Right hindlimb (tissue), 1 donor: Measurements from ENCODE around the gene FAM47E.

Experiments
- DNase-seq: peaks from one replicate; pipeline ENCODE4 v3.0.0-alpha.2; 2018

Gene FAM47E

GRCh38 chr4:76302826-76303438, 51.4 kb downstream of the FAM47E start:
- no peak for DNase-seq

- no peak for DNase-seq
Observed at GRCh38 chr4:76305033-76305687, 53.6 kb downstream of the FAM47E start.

- peak; percentile 83 for DNase-seq
Observed at GRCh38 chr4:76305971-76306881, 54.7 kb downstream of the FAM47E start, which contains the start of gene STBD1. Gene STBD1 (plus strand): TSS chr4:76306733. CDS start chr4:76306770, 37 bp downstream.

GRCh38 chr4:76306882-76307659, 55.5 kb downstream of the FAM47E start:
- peak; percentile 50 for DNase-seq

- peak; percentile 32 for DNase-seq
Observed at GRCh38 chr4:76307660-76308014, 56.1 kb downstream of the FAM47E start.

- DNase-seq, result peak; percentile 29
Observed at GRCh38 chr4:76308548-76308947, 57.0 kb downstream of the FAM47E start.

- DNase-seq, result no peak
Observed at GRCh38 chr4:76309939-76310550, 58.5 kb downstream of the FAM47E start.

- no peak for DNase-seq
Observed at GRCh38 chr4:76310683-76311082, 59.2 kb downstream of the FAM47E start.

GRCh38 chr4:76311896-76312331, 60.4 kb downstream of the FAM47E start:
- DNase-seq, result no peak

- no peak for DNase-seq
Observed at GRCh38 chr4:76312457-76312856, 60.9 kb downstream of the FAM47E start.

GRCh38 chr4:76313547-76313946, 62.0 kb downstream of the FAM47E start:
- DNase-seq, result no peak

- DNase-seq, result no peak
Observed at GRCh38 chr4:76315267-76315918, 63.9 kb downstream of the FAM47E start.

GRCh38 chr4:76316131-76316530, 64.6 kb downstream of the FAM47E start:
- no peak for DNase-seq

GRCh38 chr4:76322236-76322635, 70.7 kb downstream of the FAM47E start:
- DNase-seq, result no peak

GRCh38 chr4:76325072-76325471, 73.6 kb downstream of the FAM47E start:
- no peak for DNase-seq

GRCh38 chr4:76326515-76326914, 75.0 kb downstream of the FAM47E start:
- no peak for DNase-seq
